K562 (cell line): ENCODE measurements around the gene CCNQ. TPM values are rescaled to one million over a fixed set of nuclear protein-coding genes. Genes with fewer than 3 reads are reported as not detected.

Experiments used
- ATAC-seq: fragments of 200-7000 bp; cut with Tn5 transposase; 3 replicates; pipeline ENCODE4 v1.9.1; 2020; ENCODE audit warnings: moderate library complexity
- BruUV-seq: library from RNA; stranded (reverse); fragments of 400-500 nt; replicated peaks from 2 replicates; lab custom pipeline; 2021; lab: Mats Ljungman, UMichigan
- CTCF ChIA-PET: fragments of 300-600 bp; formaldehyde crosslinking; extraction: SDS; loops from one replicate; lab custom pipeline; 2021; ENCODE audit warnings: low intra/inter-chr PET ratio; lab: Yijun Ruan, JAX
- POLR2A ChIA-PET: fragments of 300-600, 350-650 bp; sonication (Branson Sonifier 250); formaldehyde crosslinking; extraction: SDS; loops from one replicate; lab custom pipeline; 2021; ENCODE audit warnings: antibody characterized with exemption, inconsistent platforms; lab: Yijun Ruan, JAX
- DNase-seq, 4 experiments: peaks; one replicate each; pipeline versions ENCODE4 v3.0.0 to v3.0.0-alpha.2; 2011 to 2018; ENCODE audit warnings: low spot score in 3 of 4, mixed read lengths in 3 of 4; ENCODE audit errors: extremely low read depth in 1 of 4
- FAIRE-seq: peaks from 2 replicates; lab custom pipeline; 2011; peaks lifted over from hg19 to GRCh38; lab: Jason Lieb, UNC
- H2AFZ ChIP-seq: 2 replicates; pipeline ENCODE4 v1.6.0; 2011; ENCODE audit warnings: low read depth, low read length, control low read depth, inconsistent platforms
- H3K27ac ChIP-seq: fragments of 200-600 bp; 3 replicates; pipeline ENCODE4 v1.8.0; 2011; ENCODE audit warnings: low read depth, mild to moderate bottlenecking, control low read depth, inconsistent platforms, low read length, moderate library complexity, mixed read lengths; ENCODE audit errors: extremely low read depth
- H3K27me3 ChIP-seq, 2 experiments: fragments of 300-600 bp in 1 of 2; 2 replicates in 1 of 2; 3 replicates in 1 of 2; pipeline versions ENCODE4 v1.6.0 to v1.8.0; 2011; ENCODE audit warnings: inconsistent platforms in 2 of 2, low read length in 2 of 2, mild to moderate bottlenecking in 1 of 2, mixed read lengths in 1 of 2, moderate library complexity in 1 of 2; ENCODE audit not compliant: control insufficient read depth in 2 of 2, insufficient read depth in 2 of 2
- H3K36me3 ChIP-seq: fragments of 300-600 bp; 3 replicates; pipeline ENCODE4 v1.8.0; 2011; ENCODE audit warnings: mild to moderate bottlenecking, low read length, inconsistent platforms; ENCODE audit not compliant: control insufficient read depth, insufficient read depth
- H3K4me1 ChIP-seq, 2 experiments: fragments of 200-600 bp in 1 of 2; replicated peaks in 1 of 2; 2 replicates in 1 of 2; 3 replicates in 1 of 2; pipeline versions ENCODE4 v1.5.1 to v1.8.0; 2011; ENCODE audit warnings: inconsistent platforms in 2 of 2, low read length in 2 of 2, mild to moderate bottlenecking in 1 of 2, mixed read lengths in 1 of 2, moderate library complexity in 1 of 2; ENCODE audit not compliant: control insufficient read depth in 2 of 2, insufficient read depth in 2 of 2
- H3K4me2 ChIP-seq: 2 replicates; pipeline ENCODE4 v1.6.1; 2011; ENCODE audit warnings: low read length, control low read depth, inconsistent platforms, mixed read lengths; ENCODE audit not compliant: insufficient read depth
- H3K4me3 ChIP-seq: fragments of 200-600 bp; sonication (generic), shearing (Covaris generic); 2 replicates; pipeline ENCODE4 v1.5.1; 2016; ENCODE audit warnings: control low read depth, inconsistent platforms
- H3K79me2 ChIP-seq: fragments of 200-600 bp; 3 replicates; pipeline ENCODE4 v1.8.0; 2011; ENCODE audit warnings: low read length, inconsistent platforms; ENCODE audit not compliant: control insufficient read depth, insufficient read depth
- H3K9ac ChIP-seq, 2 experiments: 2 replicates each; pipeline versions ENCODE4 v1.6.0 to v1.6.1; 2011; ENCODE audit warnings: low read depth in 2 of 2, low read length in 2 of 2, control low read depth in 1 of 2, inconsistent platforms in 1 of 2, mild to moderate bottlenecking in 1 of 2, mixed read lengths in 1 of 2; ENCODE audit not compliant: insufficient read depth in 1 of 2
- H3K9me1 ChIP-seq: one replicate; pipeline ENCODE4 v1.6.0; 2011; ENCODE audit warnings: inconsistent platforms, mild to moderate bottlenecking, low read length, moderate library complexity; ENCODE audit not compliant: control insufficient read depth, insufficient read depth
- H3K9me3 ChIP-seq: replicated peaks from 2 replicates; pipeline ENCODE4 v1.5.1; 2011; ENCODE audit warnings: low read depth, low read length, inconsistent platforms; ENCODE audit not compliant: control insufficient read depth, insufficient read depth
- H4K20me1 ChIP-seq: replicated peaks from 2 replicates; pipeline ENCODE4 v1.6.1; 2011; ENCODE audit warnings: low read length, inconsistent platforms, mixed read lengths; ENCODE audit not compliant: control insufficient read depth, insufficient read depth
- HDAC6 ChIP-seq: IDR thresholded peaks from 2 replicates; pipeline ENCODE4 v1.6.1; 2012; ENCODE audit warnings: low read depth, mild to moderate bottlenecking, control low read depth, inconsistent platforms, low read length, moderate library complexity
- MBD2 ChIP-seq: sonication (generic); IDR thresholded peaks from 2 replicates; pipeline ENCODE4 v1.6.1; 2016; ENCODE audit warnings: low read depth, borderline replicate concordance
- MITF ChIP-seq: IDR thresholded peaks from 2 replicates; pipeline ENCODE4 v1.6.1; 2014; ENCODE audit warnings: antibody characterized with exemption
- NELFE ChIP-seq: IDR thresholded peaks from 2 replicates; pipeline ENCODE4 v1.6.1; 2011; ENCODE audit warnings: mild to moderate bottlenecking; ENCODE audit not compliant: insufficient read depth, insufficient read length
- SAFB ChIP-seq: fragments of 200-400 bp; formaldehyde crosslinking; IDR thresholded peaks from 2 replicates; pipeline ENCODE4 v1.6.1; 2017; ENCODE audit warnings: low read depth, low read length, borderline replicate concordance
- TCF7L2 ChIP-seq: fragments of 150-350 bp; IDR thresholded peaks from 2 replicates; pipeline ENCODE4 v1.6.1; 2016; ENCODE audit warnings: low read depth, mild to moderate bottlenecking, low read length, moderate library complexity
- ZBTB7A ChIP-seq: IDR thresholded peaks from 2 replicates; pipeline ENCODE4 v1.6.1; 2011; ENCODE audit warnings: low read depth, mild to moderate bottlenecking, low read length, moderate library complexity, borderline replicate concordance; ENCODE audit not compliant: control insufficient read depth
- WGBS: fragments of 100-300 bp; shearing (Covaris generic); methylation state at CpG from one replicate; pipeline ENCODE4 v1.1.6; 2016; ENCODE audit warnings: low coverage, mixed read lengths; ENCODE audit not compliant: insufficient coverage; ENCODE audit errors: missing lambda C conversion rate; 5-methylcytosine and 5-hydroxymethylcytosine counted together
- in situ Hi-C: fragments of 300-500 bp; cut with MboI; formaldehyde crosslinking; loops from 4 replicates; pipeline ENCODE4 v1.15.0; 2018; ENCODE audit warnings: inconsistent platforms, mixed read lengths
- intact Hi-C: fragments of 100-400 bp; cut with micrococcal nuclease; formaldehyde crosslinking; loops from 2 replicates; pipeline ENCODE4 v1.14.2; 2022
- polyA plus RNA-seq, 8 experiments: library from polyadenylated mRNA; depleted of rRNA in 4 of 8; stranded (reverse) in 5 of 8; unstranded in 3 of 8; fragments of >200 nt; fragmentation: Nextera tagmentation in 2 of 8; fragmentation: Illumina TruSeq in 1 of 8; extraction: Ambion mirVana in 2 of 8; extraction: Trizol in 1 of 8; gene quantifications; 2 replicates each; pipeline versions ENCODE4 v1.2.1 to v1.2.3, GENCODE V29; 2011 to 2014; ENCODE audit warnings: inconsistent platforms in 1 of 8, missing spikeins in 1 of 8
- total RNA-seq, 7 experiments: library from RNA; depleted of rRNA in 6 of 7; stranded (reverse); fragments of >200 nt in 6 of 7; fragmentation: Illumina TruSeq in 2 of 7; extraction: Trizol in 2 of 7; gene quantifications; 2 replicates each; pipeline versions ENCODE4 v1.2.1 to v1.2.3, GENCODE V29; 2011 to 2021; ENCODE audit warnings: low replicate concordance in 1 of 7
- TF ChIP-seq, protein P1 (sequence below): fragments of 450-650 bp; IDR thresholded peaks from 2 replicates; pipeline ENCODE4 v1.6.1; 2016; ENCODE audit warnings: mild to moderate bottlenecking, moderate library complexity

Gene CCNQ
- total and polyA plus RNA-seq, 9 of the 15 experiments (the other 6 are each of a cell fraction or from before 2014, with no cell fraction given) = 0.92 to 53.8 (median 25.3) TPM

DNA sequence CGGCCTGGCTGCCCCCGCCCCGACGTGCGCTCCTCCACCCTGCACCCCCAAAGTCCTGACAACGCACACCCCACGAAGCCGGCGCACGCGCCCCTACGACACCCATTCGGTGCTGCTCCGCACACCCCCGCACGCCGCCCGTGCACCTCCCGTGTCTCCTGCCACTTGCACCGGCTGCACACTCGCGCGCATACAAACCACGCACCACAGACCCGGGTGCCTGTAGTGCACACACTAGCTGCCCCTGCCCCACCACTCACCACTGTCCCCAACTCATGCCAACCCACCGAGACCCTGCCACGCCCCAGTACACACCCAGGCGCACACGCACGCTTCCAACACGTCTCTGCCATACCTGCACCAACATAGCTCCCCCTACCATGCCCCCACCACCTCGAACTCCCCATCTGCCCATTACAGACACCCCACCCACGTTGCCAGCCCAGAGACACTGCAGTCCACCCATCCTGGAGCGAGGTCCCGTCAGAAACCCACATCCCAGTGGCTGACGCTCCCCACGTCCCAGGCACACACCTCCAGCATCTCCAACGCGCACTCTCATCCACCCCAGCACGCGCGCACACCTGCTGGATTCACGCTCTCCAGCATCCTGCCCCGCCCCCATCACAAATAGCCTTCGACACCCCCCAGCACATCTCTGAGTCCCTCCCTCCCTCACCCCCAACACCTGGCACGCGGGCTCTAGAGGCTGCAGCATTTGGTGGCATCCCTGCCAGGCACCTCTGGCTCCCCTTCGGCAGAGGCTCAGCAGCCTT, 43.9 kb upstream of the CCNQ start:
- peak in 1 of 4 experiments; percentile 5 for DNase-seq
- Histone ChIP-seq H3K9ac (peak overlapping the region in 1 of 2 experiments; percentile 35; a peak in 1 of 4 replicates), H3K4me3 (no peak overlapping the region), H3K9me3 (no peaks in the 10 kb centered on the region), H3K27ac (no peak overlapping the region), H3K9me1 (no peaks in the 10 kb centered on the region), H3K36me3 (no peaks in the 10 kb centered on the region), H3K79me2 (no peaks in the 10 kb centered on the region), H2AFZ (0 out of 2 replicates have a peak overlapping the region, but pooled peaks have one; percentile 32), H3K4me1 (peaks cover 7 to 80% of the 10 kb centered on the region in 2 experiments; a peak in 3 of 5 replicates), H3K27me3 (peaks cover 0 to 11% of the 10 kb centered on the region in 2 experiments; a peak in 2 of 5 replicates), H4K20me1 (no peaks in the 10 kb centered on the region), H3K4me2 (peak overlapping the region; percentile 32)
- 15% methylated on average over 24 of the region's 48 CpGs for WGBS
- FAIRE-seq = no peak
- in situ Hi-C loops = no loop called here
- ChIA-PET CTCF (no interaction called here), POLR2A (interaction anchor here (0.7 kb wide), 1 partner anchor 49 kb away, joined by 3 read pairs; no protein-coding TSS in a partner anchor)
- no TSS peak for BruUV-seq
- no peak for ATAC-seq
- intact Hi-C loops = no loop called here
- TF ChIP-seq MITF (no peak), MBD2 (no peak), TCF7L2 (no peak), SAFB (no peak), HDAC6 (no peak), ZBTB7A (0 out of 2 replicates have a peak, but pooled peaks have one; percentile 15), NELFE (no peak)
- TF ChIP-seq, protein P1, sequence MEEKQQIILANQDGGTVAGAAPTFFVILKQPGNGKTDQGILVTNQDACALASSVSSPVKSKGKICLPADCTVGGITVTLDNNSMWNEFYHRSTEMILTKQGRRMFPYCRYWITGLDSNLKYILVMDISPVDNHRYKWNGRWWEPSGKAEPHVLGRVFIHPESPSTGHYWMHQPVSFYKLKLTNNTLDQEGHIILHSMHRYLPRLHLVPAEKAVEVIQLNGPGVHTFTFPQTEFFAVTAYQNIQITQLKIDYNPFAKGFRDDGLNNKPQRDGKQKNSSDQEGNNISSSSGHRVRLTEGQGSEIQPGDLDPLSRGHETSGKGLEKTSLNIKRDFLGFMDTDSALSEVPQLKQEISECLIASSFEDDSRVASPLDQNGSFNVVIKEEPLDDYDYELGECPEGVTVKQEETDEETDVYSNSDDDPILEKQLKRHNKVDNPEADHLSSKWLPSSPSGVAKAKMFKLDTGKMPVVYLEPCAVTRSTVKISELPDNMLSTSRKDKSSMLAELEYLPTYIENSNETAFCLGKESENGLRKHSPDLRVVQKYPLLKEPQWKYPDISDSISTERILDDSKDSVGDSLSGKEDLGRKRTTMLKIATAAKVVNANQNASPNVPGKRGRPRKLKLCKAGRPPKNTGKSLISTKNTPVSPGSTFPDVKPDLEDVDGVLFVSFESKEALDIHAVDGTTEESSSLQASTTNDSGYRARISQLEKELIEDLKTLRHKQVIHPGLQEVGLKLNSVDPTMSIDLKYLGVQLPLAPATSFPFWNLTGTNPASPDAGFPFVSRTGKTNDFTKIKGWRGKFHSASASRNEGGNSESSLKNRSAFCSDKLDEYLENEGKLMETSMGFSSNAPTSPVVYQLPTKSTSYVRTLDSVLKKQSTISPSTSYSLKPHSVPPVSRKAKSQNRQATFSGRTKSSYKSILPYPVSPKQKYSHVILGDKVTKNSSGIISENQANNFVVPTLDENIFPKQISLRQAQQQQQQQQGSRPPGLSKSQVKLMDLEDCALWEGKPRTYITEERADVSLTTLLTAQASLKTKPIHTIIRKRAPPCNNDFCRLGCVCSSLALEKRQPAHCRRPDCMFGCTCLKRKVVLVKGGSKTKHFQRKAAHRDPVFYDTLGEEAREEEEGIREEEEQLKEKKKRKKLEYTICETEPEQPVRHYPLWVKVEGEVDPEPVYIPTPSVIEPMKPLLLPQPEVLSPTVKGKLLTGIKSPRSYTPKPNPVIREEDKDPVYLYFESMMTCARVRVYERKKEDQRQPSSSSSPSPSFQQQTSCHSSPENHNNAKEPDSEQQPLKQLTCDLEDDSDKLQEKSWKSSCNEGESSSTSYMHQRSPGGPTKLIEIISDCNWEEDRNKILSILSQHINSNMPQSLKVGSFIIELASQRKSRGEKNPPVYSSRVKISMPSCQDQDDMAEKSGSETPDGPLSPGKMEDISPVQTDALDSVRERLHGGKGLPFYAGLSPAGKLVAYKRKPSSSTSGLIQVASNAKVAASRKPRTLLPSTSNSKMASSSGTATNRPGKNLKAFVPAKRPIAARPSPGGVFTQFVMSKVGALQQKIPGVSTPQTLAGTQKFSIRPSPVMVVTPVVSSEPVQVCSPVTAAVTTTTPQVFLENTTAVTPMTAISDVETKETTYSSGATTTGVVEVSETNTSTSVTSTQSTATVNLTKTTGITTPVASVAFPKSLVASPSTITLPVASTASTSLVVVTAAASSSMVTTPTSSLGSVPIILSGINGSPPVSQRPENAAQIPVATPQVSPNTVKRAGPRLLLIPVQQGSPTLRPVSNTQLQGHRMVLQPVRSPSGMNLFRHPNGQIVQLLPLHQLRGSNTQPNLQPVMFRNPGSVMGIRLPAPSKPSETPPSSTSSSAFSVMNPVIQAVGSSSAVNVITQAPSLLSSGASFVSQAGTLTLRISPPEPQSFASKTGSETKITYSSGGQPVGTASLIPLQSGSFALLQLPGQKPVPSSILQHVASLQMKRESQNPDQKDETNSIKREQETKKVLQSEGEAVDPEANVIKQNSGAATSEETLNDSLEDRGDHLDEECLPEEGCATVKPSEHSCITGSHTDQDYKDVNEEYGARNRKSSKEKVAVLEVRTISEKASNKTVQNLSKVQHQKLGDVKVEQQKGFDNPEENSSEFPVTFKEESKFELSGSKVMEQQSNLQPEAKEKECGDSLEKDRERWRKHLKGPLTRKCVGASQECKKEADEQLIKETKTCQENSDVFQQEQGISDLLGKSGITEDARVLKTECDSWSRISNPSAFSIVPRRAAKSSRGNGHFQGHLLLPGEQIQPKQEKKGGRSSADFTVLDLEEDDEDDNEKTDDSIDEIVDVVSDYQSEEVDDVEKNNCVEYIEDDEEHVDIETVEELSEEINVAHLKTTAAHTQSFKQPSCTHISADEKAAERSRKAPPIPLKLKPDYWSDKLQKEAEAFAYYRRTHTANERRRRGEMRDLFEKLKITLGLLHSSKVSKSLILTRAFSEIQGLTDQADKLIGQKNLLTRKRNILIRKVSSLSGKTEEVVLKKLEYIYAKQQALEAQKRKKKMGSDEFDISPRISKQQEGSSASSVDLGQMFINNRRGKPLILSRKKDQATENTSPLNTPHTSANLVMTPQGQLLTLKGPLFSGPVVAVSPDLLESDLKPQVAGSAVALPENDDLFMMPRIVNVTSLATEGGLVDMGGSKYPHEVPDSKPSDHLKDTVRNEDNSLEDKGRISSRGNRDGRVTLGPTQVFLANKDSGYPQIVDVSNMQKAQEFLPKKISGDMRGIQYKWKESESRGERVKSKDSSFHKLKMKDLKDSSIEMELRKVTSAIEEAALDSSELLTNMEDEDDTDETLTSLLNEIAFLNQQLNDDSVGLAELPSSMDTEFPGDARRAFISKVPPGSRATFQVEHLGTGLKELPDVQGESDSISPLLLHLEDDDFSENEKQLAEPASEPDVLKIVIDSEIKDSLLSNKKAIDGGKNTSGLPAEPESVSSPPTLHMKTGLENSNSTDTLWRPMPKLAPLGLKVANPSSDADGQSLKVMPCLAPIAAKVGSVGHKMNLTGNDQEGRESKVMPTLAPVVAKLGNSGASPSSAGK = peak; percentile 34; the same call in 1 of the 2 replicates
